GM12892 (cell line): ENCODE measurements around the gene EFL1.
"Not testable (repeated sequence)": the region's sequence is repeated elsewhere in the genome, so short reads cannot be mapped to it uniquely, and the experiment has no call there.

ENCODE experiments used
- POLR2A ChIP-seq: IDR thresholded peaks from 2 replicates; pipeline ENCODE4 v1.6.1; 2011; ENCODE audit warnings: low read depth, low read length, control low read depth
- POLR2AphosphoS5 ChIP-seq: IDR thresholded peaks from 2 replicates; pipeline ENCODE4 v1.6.1; 2011; ENCODE audit warnings: low read depth, low read length, control low read depth
- TAF1 ChIP-seq: IDR thresholded peaks from 2 replicates; pipeline ENCODE4 v1.6.1; 2011; ENCODE audit warnings: low read depth, mild to moderate bottlenecking, control low read depth, low read length, borderline replicate concordance

GRCh38 chr15:82243644-82244043 lies 18.9 kb downstream of the EFL1 start:
- TF ChIP-seq POLR2AphosphoS5, TAF1, POLR2A: not testable (repeated sequence)
